Liver (tissue), 9 donors: ENCODE measurements around the gene KATNB1. TPM values are rescaled to one million over a fixed set of nuclear protein-coding genes. Genes with fewer than 3 reads are reported as not detected.

ENCODE experiments used
- DNase-seq: peaks from one replicate; pipeline ENCODE4 v3.0.0-alpha.2; 2017; ENCODE audit warnings: low spot score
- H3K27ac ChIP-seq, 2 donors: one replicate each; pipeline ENCODE4 v1.7.0; 2013; ENCODE audit warnings: inconsistent platforms in 2 of 2, low read length in 2 of 2, control low read depth in 1 of 2, low read depth in 1 of 2, mild to moderate bottlenecking in 1 of 2
- H3K27me3 ChIP-seq, 4 donors: one replicate each; pipeline versions ENCODE4 v1.6.1 to v1.7.0; 2013; ENCODE audit warnings: low read length in 3 of 4, inconsistent platforms in 1 of 4, mild to moderate bottlenecking in 1 of 4, moderate library complexity in 1 of 4; ENCODE audit not compliant: control insufficient read depth in 4 of 4, insufficient read depth in 4 of 4
- H3K36me3 ChIP-seq, 4 donors: one replicate each; pipeline versions ENCODE4 v1.6.1 to v1.7.0; 2013; ENCODE audit warnings: low read length in 3 of 4, mild to moderate bottlenecking in 3 of 4, low read depth in 1 of 4, moderate library complexity in 1 of 4; ENCODE audit not compliant: control insufficient read depth in 4 of 4, insufficient read depth in 3 of 4
- H3K4me1 ChIP-seq, 4 donors: one replicate each; pipeline versions ENCODE4 v1.6.1 to v1.7.0; 2013; ENCODE audit warnings: low read length in 3 of 4, mild to moderate bottlenecking in 3 of 4, moderate library complexity in 1 of 4; ENCODE audit not compliant: control insufficient read depth in 4 of 4, insufficient read depth in 4 of 4
- H3K4me3 ChIP-seq, 3 donors: one replicate each; pipeline versions ENCODE4 v1.6.1 to v1.7.0; 2013; ENCODE audit warnings: low read length in 3 of 3, control low read depth in 1 of 3, low read depth in 1 of 3, mild to moderate bottlenecking in 1 of 3
- H3K9ac ChIP-seq, 2 donors: one replicate each; pipeline ENCODE4 v1.7.0; 2013; ENCODE audit warnings: low read length in 2 of 2, mild to moderate bottlenecking in 2 of 2, moderate library complexity in 2 of 2, control low read depth in 1 of 2, low read depth in 1 of 2
- H3K9me3 ChIP-seq, 4 donors: one replicate each; pipeline versions ENCODE4 v1.6.1 to v1.7.0; 2013; ENCODE audit warnings: low read length in 3 of 4; ENCODE audit not compliant: control insufficient read depth in 4 of 4
- ATF3 ChIP-seq: IDR thresholded peaks from 2 replicates; pipeline ENCODE4 v1.6.1; 2016; ENCODE audit warnings: antibody characterized with exemption
- CTCF ChIP-seq: fragments of 150-350 bp; IDR thresholded peaks from 2 replicates; pipeline ENCODE4 v1.5.1; 2017; ENCODE audit warnings: improper control_type of control experiment, low read depth, low read length; ENCODE audit not compliant: missing input control
- FOXA1 ChIP-seq: IDR thresholded peaks from 2 replicates; pipeline ENCODE4 v1.6.1; 2016; ENCODE audit warnings: antibody characterized with exemption
- FOXA2 ChIP-seq: IDR thresholded peaks from 2 replicates; pipeline ENCODE4 v1.6.1; 2016; ENCODE audit warnings: antibody characterized with exemption
- GABPA ChIP-seq, 2 donors: IDR thresholded peaks in 1 of 2; conservative IDR thresholded peaks in 1 of 2; 2 replicates each; pipeline ENCODE4 v1.6.1; 2016; ENCODE audit warnings: antibody characterized with exemption in 2 of 2, mild to moderate bottlenecking in 1 of 2, moderate library complexity in 1 of 2
- HNF4A ChIP-seq, 2 donors: conservative IDR thresholded peaks; 2 replicates each; pipeline ENCODE4 v1.6.1; 2016; ENCODE audit warnings: antibody characterized with exemption in 2 of 2, mild to moderate bottlenecking in 2 of 2
- HNF4G ChIP-seq: IDR thresholded peaks from 2 replicates; pipeline ENCODE4 v1.6.1; 2016; ENCODE audit warnings: antibody characterized with exemption
- JUND ChIP-seq, 2 donors: IDR thresholded peaks; 2 replicates each; pipeline ENCODE4 v1.6.1; 2016; ENCODE audit warnings: antibody characterized with exemption in 2 of 2
- MAX ChIP-seq: IDR thresholded peaks from 2 replicates; pipeline ENCODE4 v1.6.1; 2016; ENCODE audit warnings: antibody characterized with exemption
- NR2F2 ChIP-seq: IDR thresholded peaks from 2 replicates; pipeline ENCODE4 v1.6.1; 2016; ENCODE audit warnings: antibody characterized with exemption
- RAD21 ChIP-seq, 2 donors: IDR thresholded peaks; 2 replicates each; pipeline ENCODE4 v1.6.1; 2016; ENCODE audit warnings: antibody characterized with exemption in 2 of 2, mild to moderate bottlenecking in 2 of 2
- REST ChIP-seq: IDR thresholded peaks from 2 replicates; pipeline ENCODE4 v1.6.1; 2016; ENCODE audit warnings: antibody characterized with exemption, mild to moderate bottlenecking
- RXRA ChIP-seq, 2 donors: IDR thresholded peaks; 2 replicates each; pipeline ENCODE4 v1.6.1; 2017 to 2018; ENCODE audit warnings: antibody characterized with exemption in 2 of 2, mild to moderate bottlenecking in 1 of 2
- SP1 ChIP-seq: IDR thresholded peaks from 2 replicates; pipeline ENCODE4 v1.6.1; 2018; ENCODE audit warnings: antibody characterized with exemption, mild to moderate bottlenecking
- TAF1 ChIP-seq: conservative IDR thresholded peaks from 2 replicates; pipeline ENCODE4 v1.6.1; 2016; ENCODE audit warnings: antibody characterized with exemption, mild to moderate bottlenecking
- YY1 ChIP-seq: IDR thresholded peaks from 2 replicates; pipeline ENCODE4 v1.6.1; 2016; ENCODE audit warnings: antibody characterized with exemption, mild to moderate bottlenecking
- ZBTB33 ChIP-seq: IDR thresholded peaks from 2 replicates; pipeline ENCODE4 v1.6.1; 2016; ENCODE audit warnings: antibody characterized with exemption
- WGBS: extraction: QIAGEN DNeasy Blood & Tissue Kit; methylation state at CpG from one replicate; pipeline ENCODE4 v1.1.7; 2013; 5-methylcytosine and 5-hydroxymethylcytosine counted together
- polyA plus RNA-seq, 2 donors: library from polyadenylated mRNA; stranded (reverse) in 1 of 2; unstranded in 1 of 2; fragments of 200-250 nt in 1 of 2; fragments of >200 nt in 1 of 2; fragmentation: Nextera tagmentation in 1 of 2; extraction: Ambion mirVana in 1 of 2; gene quantifications; one replicate each; pipeline versions ENCODE4 v1.2.1 to v1.2.3, GENCODE V29; 2013 to 2015
- total RNA-seq, 2 donors: library from RNA; depleted of rRNA; stranded (reverse); fragments of >200 nt; gene quantifications; one replicate each; pipeline ENCODE4 v1.2.3, GENCODE V29; 2014
- donor health status: healthy.
- donor health status: healthy.
- donor health status: healthy.
- donor health status: healthy.
- donor health status: healthy.

The KATNB1 gene
- total and polyA plus RNA-seq, 4 donors = 4.5 to 16.4 (median 7.5) TPM

GRCh38 chr16:57758331-57759117 is 23.0 kb downstream of the KATNB1 start:
- peaks cover 0 to 53% (median 18%) of the 10 kb centered on the region in 4 donors for H3K36me3 ChIP-seq
- H3K27me3 ChIP-seq = no peaks in the 10 kb centered on the region
- no peak overlapping the region for H3K27ac ChIP-seq
- H3K9ac ChIP-seq = no peak overlapping the region
- TF ChIP-seq SP1 (no peak), GABPA (IDR thresholded peaks at IDR 0.05 in 1 of 2, conservative IDR thresholded peaks at IDR 0.05 in 1 of 2) (no peak), RAD21 (IDR thresholded peaks at IDR 0.05) (no peak), FOXA1 (no peak), RXRA (IDR thresholded peaks at IDR 0.05) (no peak), JUND (IDR thresholded peaks at IDR 0.05) (no peak), YY1 (no peak), TAF1 (no peak), HNF4A (conservative IDR thresholded peaks at IDR 0.05) (no peak), CTCF (no peak), ZBTB33 (no peak), ATF3 (no peak), MAX (no peak), FOXA2 (no peak), NR2F2 (no peak)
- H3K9me3 ChIP-seq = no peaks in the 10 kb centered on the region
- no peak for DNase-seq
- 86% methylated on average over 33 of the region's 33 CpGs for WGBS
- no peak overlapping the region for H3K4me3 ChIP-seq
- peaks cover 0 to 8% (median 3%) of the 10 kb centered on the region in 4 donors for H3K4me1 ChIP-seq

- DNase-seq = no peak
- Histone ChIP-seq H3K27me3 (no peaks in the 10 kb centered on the region), H3K4me1 (peaks cover 0 to 8% (median 3%) of the 10 kb centered on the region in 4 donors), H3K9ac (no peak overlapping the region), H3K4me3 (no peak overlapping the region), H3K36me3 (peaks cover 0 to 58% (median 18%) of the 10 kb centered on the region in 4 donors), H3K27ac (no peak overlapping the region), H3K9me3 (no peaks in the 10 kb centered on the region)
- 91% methylated on average over 7 of the region's 7 CpGs for WGBS
- no peak for TF ChIP-seq JUND (IDR thresholded peaks at IDR 0.05)
- no peak for TF ChIP-seq ZBTB33
- TF ChIP-seq HNF4G = no peak
- TF ChIP-seq MAX = no peak
- TF ChIP-seq RXRA (IDR thresholded peaks at IDR 0.05) = no peak
- no peak for TF ChIP-seq CTCF
- no peak for TF ChIP-seq YY1
- no peak for TF ChIP-seq FOXA1
- TF ChIP-seq ATF3 = no peak
- no peak for TF ChIP-seq GABPA (IDR thresholded peaks at IDR 0.05 in 1 of 2, conservative IDR thresholded peaks at IDR 0.05 in 1 of 2)
- no peak for TF ChIP-seq FOXA2
- no peak for TF ChIP-seq REST
- no peak for TF ChIP-seq SP1
These were observed 23.6 kb downstream of the KATNB1 start for GRCh38 chr16:57759131-57759530.
